NCI-H2196 (cell line): ENCODE measurements around the gene ATAD1.
"Not testable (repeated sequence)": the region's sequence is repeated elsewhere in the genome, so short reads cannot be mapped to it uniquely, and the experiment has no call there.

Source experiments
- DNase-seq: peaks from one replicate; lab custom pipeline; 2025; ENCODE audit not compliant: unreplicated experiment; lab: John Stamatoyannopoulos, UW

ATAD1 gene, protein sequence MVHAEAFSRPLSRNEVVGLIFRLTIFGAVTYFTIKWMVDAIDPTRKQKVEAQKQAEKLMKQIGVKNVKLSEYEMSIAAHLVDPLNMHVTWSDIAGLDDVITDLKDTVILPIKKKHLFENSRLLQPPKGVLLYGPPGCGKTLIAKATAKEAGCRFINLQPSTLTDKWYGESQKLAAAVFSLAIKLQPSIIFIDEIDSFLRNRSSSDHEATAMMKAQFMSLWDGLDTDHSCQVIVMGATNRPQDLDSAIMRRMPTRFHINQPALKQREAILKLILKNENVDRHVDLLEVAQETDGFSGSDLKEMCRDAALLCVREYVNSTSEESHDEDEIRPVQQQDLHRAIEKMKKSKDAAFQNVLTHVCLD

DNA sequence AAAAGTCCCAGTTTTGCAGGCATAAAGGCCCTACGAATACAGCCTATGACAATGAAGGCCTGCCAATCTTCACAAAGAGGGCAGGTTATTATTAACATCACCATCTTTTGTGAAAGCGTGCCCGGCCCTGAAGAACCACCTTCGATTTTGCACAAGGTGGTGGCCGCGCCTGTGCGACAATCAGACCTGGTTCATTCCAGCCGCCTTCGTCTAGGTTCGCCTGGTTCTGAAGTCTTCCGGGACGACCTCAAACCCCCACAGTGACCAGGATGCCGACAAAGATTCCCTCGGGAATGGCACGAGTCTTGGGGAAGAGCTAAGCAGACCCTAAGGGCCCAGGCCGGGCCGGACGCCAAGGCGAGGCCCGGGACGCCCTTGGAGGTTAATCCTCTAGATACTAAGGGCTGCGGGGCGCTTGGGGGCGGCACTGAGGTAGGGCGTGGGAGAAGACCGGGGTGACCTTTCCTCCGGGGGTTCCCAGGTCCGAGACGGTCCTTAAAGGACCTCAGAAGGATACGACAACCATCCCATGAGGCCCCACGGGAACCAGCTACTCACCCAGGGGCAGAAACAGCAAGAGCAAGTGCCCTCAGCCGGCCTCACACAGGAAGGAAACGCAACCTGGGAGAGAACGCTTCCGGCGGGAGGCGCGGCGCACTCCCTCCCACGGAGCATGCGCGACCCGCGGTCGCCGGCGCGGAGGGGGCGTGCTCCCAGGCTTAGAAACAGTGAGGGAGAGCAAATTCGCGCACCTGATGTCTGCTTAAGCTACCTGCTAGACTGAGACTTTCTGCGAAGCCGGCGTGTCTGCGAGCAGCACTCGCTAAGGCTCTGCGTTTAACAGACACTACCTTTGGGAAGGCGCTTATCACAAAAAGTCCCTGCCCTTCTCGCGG lies at the start of gene ATAD1:
Gene ATAD1 (minus strand): TSS at position 618 of the 896 bp plus-strand sequence. CDS start 3,627 bp downstream, outside the sequence.
- DNase-seq: peak; percentile 70

DNA sequence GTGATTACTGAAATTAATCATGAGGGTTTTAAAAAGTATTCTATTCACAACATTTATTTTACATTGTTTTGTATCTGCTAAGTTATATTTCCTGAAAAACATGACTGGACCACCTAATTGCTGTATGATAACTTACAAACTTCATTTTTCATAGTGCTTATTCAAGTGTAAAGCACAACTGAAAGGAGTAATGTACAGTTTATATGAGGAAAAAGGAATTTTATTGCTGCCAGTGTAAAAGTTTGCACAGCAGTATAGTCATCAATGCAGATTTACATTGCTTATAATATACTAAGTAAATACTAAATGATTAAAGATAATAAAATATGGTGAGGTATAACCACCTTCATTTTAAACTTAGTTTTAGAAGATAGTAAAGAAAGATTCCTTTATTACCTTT lies 49.4 kb upstream of the ATAD1 start:
- DNase-seq: no peak

DNA sequence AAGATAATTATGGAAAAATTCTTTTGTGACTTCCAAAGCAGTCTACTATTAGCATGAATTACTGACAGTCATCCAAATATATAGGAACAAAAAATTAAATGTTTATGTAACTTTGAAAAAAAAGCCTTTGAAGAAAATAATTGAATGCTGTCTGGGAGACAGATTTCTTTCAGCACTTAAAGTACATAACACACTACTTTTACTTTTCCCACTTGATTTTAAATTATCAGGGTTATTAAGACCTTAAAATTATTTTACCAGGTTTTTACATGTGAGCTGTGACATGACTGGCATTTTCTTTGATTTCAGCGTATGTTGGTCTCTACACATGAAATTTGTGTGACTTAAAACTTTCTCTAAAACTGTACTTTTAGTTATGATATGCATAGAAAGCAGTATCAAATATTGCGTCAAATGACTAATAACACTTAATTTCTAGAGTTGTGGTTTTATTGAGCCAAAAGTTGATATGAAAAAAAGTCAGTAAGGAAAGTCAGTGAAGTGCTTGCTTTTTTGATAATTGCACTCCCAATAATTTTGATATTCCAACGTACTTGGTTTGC lies 48.5 kb upstream of the ATAD1 start:
- DNase-seq: no peak

DNA sequence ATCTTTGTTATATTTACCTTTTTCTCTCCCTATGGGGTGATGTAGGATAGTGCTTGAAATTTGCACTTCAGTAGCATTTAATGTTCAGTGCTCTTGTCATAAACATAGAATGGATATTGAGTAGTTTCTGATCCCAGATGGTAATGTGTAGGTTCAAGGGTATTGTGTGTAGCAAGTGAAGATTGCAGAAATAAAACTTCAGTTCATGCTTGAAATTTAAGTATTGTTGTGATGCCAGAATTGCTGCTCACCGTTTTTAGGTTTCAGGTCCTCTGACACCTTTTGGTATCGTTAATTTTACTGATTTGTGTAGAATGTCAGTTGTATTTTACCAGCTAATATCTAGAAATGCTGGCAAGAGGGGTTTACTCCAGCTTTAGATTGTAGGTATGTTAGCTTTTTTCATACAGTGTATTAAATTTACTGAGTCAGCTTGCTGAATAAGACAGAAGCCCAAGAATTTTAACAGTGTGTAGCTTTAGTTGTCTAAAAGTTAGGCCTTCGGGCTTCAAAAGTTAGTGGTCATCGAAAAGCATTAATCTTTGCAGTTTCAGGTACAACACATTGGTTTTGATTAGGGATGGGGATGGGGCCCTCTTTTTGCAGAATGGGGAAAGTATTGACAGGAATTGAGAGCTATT lies 47.3 kb upstream of the ATAD1 start:
- DNase-seq: no peak

DNA sequence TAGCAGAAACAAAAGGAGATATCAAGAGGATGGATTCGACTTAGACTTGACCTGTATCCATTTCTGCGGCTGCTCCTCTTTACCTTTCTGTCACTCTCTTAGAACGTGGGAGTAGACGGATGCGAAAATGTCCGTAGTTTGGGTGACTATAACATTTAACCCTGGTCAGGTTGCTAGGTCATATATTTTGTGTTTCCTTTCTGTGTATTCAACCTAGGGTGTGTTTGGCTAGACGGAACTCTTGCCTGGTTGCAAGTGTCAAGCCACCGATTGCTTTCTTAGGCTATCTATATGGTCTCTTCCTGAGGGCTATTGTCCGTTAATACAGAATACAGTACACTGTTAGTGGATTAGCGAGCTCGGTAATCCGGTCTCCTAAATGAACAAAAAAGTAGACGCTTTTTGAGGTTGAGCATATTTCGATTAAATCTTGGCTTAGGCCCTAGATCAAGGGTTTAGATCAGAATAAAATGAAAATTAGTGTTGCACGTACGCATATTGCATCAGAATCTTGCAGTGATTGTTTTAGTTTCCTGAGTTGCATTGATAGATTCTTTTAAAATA lies 46.6 kb upstream of the ATAD1 start:
- no peak for DNase-seq

DNA sequence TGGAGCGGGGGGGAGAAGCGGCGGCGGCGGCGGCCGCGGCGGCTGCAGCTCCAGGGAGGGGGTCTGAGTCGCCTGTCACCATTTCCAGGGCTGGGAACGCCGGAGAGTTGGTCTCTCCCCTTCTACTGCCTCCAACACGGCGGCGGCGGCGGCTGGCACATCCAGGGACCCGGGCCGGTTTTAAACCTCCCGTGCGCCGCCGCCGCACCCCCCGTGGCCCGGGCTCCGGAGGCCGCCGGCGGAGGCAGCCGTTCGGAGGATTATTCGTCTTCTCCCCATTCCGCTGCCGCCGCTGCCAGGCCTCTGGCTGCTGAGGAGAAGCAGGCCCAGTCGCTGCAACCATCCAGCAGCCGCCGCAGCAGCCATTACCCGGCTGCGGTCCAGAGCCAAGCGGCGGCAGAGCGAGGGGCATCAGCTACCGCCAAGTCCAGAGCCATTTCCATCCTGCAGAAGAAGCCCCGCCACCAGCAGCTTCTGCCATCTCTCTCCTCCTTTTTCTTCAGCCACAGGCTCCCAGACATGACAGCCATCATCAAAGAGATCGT lies 46.0 kb upstream of the ATAD1 start:
- not testable (repeated sequence) for DNase-seq

DNA sequence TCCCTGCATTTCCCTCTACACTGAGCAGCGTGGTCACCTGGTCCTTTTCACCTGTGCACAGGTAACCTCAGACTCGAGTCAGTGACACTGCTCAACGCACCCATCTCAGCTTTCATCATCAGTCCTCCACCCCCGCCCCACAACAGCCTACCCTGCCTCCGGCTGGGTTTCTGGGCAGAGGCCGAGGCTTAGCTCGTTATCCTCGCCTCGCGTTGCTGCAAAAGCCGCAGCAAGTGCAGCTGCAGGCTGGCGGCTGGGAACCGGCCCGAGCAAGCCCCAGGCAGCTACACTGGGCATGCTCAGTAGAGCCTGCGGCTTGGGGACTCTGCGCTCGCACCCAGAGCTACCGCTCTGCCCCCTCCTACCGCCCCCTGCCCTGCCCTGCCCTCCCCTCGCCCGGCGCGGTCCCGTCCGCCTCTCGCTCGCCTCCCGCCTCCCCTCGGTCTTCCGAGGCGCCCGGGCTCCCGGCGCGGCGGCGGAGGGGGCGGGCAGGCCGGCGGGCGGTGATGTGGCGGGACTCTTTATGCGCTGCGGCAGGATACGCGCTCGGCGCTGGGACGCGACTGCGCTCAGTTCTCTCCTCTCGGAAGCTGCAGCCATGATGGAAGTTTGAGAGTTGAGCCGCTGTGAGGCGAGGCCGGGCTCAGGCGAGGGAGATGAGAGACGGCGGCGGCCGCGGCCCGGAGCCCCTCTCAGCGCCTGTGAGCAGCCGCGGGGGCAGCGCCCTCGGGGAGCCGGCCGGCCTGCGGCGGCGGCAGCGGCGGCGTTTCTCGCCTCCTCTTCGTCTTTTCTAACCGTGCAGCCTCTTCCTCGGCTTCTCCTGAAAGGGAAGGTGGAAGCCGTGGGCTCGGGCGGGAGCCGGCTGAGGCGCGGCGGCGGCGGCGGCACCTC lies 45.3 kb upstream of the ATAD1 start, which contains the start of the genes KLLN and PTEN:
Gene KLLN (minus strand): TSS at position 481 of the 891 bp plus-strand sequence. CDS start 1,046 bp downstream, outside the sequence.
Gene PTEN (plus strand): TSS at position 573 of the 891 bp plus-strand sequence. CDS start 845 bp downstream, outside the sequence.
- peak; percentile 74 for DNase-seq

DNA sequence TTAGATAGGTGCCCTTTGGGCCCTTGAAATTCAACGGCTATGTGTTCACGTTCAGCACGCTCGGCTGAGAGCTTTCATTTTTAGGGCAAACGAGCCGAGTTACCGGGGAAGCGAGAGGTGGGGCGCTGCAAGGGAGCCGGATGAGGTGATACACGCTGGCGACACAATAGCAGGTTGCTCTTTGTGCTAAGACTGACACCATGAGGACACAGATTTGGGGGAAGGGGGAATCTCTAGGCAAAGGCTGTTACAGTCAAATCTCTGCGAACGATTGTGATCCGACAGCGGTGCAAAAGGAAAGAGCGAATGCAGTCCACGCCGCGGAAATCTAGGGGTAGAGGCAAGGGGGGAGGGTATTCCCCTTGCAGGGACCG lies 44.6 kb upstream of the ATAD1 start:
- DNase-seq: peak; percentile 33

DNA sequence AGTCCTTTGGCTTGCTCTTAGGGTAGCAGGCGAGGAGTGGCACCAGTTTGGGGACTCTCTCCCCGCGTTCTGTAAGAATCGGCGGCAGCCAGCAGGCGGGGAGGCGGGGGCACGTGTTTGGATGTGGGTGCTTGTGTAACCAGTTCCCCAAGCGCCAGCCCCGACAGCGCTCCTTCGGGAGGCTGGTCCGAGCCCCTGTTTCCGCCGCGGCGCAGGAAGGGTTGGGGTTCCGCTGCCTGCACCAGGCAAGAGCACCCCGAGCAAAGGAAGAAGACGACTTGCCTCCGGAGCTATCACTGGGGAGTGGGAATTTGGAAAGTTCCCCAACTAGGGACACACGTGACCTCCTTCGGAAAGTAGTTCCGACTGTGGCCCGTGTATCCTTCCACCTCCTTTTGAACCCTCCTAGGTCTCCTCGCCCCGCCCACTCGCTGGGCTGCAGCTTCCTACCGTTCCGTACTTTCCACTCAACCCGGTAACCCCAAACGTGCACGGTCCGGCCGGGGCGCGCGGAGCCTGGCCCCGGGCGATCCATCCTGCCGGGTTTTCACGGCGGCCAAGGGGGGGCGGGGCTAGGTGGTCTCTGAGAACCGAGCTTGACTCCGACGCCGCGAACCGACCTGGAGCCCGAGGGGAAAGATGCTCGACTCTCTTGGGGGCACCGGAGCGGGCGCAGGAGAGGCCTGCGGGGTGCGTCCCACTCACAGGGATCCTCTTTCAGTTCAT lies 44.1 kb upstream of the ATAD1 start:
- DNase-seq: peak; percentile 33

DNA sequence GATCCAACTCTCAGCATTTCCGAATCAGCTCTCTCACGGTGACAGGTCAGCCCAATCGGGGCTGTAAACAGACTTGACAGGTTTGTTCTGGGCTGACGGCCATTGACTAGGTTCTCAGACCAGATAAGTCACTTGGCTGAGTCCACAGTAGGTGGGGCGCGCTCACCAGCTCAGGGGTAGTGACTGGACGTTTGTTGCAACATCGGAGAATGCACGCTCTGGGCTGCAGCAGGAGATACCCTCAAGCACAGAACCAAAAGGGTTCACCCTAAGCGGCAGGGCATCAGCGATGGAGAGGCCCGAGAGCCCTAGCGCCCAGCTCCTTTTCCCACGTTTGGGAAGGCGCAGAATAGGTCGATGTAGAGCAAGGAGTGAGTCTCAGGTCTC lies 43.5 kb upstream of the ATAD1 start:
- DNase-seq: no peak

DNA sequence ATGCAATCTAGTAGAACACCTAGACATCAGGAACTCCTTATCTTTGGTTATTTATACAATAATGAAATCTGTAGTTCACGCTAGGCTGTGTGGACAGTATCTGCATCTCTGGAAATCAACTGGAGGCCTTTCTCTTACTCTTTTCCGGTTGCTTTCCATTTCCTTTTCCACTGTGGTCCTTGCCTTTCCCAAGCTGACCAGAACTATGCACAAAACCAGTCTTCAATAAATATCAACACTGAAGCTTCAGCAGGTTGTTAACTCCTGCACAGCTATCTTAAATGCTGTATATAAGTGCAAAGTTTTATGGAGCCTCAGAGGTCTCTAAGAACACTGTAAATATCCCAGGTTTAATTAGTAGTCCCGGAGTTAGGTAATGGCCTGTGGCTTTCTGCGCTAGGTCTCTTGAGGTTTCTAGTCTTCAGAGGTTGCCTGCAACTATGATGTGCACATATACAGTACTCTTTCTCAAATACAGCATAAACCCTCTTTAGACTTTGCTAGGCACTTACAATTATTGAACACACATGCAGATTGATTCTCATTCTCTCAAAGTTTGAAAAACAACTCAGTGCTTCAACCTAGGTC lies 42.9 kb upstream of the ATAD1 start:
- DNase-seq: no peak

DNA sequence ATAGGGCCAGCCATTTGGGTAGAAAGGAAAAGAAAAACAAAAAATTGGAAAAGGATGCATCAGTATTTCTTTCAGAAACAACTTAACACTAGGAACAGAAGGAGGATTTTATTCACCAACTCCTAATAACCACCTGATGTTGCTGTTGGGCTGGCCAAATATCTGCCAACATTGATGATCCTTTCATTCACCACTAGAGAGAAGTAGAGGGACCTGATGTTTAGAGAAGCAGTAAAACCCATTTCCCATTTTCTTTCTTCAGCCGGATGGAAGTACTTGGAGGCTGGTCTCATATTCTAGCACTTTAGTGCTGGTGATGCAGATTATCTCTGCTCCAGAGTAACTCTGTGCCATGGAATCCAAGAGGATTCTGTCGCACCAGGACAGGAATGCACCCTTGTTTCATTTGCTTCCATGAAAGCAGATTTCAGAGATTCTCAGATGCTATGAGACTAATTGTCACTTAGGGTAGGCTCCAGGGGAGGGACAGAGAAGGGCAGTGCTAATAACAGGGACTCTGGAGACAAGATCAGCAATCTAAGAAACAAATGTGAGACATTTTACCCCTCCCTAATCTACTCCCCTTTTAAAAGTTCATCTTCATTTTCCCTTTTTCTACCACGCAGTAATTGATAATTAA lies 42.2 kb upstream of the ATAD1 start:
- DNase-seq: peak; percentile 48

DNA sequence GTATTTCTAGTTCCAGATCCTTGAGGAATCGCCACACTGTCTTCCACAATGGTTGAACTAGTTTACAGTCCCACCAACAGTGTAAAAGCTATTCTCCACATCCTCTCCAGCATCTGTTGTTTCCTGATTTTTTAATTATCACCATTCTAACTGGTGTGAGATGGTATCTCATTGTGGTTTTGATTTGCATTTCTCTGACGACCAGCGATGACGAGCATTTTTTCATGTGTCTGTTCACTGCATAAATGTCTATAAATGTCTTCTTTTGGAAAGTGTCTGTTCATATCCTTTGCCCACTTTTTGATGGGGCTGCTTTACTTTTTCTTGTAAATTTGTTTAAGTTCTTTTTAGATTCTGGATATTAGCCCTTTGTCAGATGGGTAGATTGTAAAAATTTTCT lies 37.6 kb upstream of the ATAD1 start:
- DNase-seq: not testable (repeated sequence)

DNA sequence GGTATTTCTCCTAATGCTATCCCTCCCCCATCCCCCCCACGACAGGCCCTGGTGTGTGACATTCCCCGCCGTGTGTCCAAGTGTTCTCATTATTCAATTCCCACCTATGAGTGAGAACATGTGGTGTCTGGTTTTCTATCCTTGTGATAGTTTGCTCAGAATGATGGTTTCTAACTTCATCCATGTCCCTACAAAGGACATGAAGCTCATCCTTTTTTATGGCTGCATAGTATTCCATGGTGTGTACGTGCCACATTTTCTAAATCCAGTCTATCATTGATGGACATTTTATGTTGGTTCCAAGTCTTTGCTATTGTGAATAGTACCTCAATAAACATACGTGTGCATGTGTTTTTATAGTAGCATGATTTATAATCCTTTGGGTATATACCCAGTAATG lies 37.2 kb upstream of the ATAD1 start:
- not testable (repeated sequence) for DNase-seq

DNA sequence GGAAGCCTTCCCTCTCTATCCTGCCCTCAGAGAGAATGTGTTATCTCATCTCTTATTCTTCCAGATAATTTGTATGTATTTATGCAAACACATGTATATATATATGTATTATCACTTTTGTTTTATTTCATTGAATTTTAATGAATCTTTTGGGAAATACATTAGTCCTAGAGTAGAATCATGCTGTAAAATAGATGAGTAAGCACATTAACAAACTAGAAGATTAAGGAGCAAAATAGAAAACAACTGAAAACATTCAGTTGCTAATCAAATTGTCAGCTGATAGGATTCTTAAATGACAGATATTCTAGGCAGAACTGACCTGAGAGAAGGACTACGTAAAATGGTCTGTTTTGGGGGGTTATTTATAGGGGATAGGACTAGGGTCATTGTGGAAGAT lies 34.1 kb upstream of the ATAD1 start:
- DNase-seq: no peak

DNA sequence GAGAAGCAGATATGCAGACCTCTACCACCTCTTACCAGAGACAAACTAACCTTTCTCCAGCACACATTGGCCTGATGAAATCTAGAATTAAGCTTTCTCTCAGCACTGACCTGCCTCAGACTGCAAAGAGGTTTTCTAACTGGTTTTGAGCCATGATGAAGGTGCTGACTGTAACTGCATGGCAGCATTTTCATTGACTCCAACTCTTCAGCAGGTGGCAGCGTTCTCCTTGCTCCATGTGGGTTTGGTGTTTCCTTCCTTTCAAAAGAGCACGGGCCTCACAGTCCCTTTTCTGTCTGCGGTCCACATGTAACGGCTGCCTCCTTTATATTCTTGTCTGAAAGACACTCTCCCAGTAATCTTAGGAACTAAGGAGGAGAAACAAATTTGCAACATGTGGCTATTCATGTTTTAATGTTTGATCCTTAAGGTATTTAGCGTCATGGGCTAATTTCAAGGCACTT lies 32.7 kb upstream of the ATAD1 start:
- peak; percentile 32 for DNase-seq

DNA sequence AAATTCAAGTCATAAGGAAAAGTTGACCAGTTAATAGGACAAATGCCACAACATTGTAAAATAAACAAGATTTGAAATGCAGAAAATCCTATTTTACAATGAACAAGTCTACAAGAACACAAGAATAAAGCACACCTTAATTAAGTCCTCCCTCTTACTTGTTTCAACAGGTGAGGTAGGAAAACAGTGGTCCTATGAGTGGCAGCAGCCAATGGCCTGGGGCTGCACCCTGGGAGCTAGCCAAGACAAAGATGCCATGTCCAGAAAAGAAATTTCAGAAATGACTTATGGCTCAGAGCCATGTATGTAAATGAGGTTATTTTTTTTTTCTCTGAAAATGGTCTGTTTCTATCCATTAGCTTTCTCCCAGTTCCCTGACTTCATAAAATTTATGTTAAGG lies 31.0 kb upstream of the ATAD1 start:
- DNase-seq: no peak

DNA sequence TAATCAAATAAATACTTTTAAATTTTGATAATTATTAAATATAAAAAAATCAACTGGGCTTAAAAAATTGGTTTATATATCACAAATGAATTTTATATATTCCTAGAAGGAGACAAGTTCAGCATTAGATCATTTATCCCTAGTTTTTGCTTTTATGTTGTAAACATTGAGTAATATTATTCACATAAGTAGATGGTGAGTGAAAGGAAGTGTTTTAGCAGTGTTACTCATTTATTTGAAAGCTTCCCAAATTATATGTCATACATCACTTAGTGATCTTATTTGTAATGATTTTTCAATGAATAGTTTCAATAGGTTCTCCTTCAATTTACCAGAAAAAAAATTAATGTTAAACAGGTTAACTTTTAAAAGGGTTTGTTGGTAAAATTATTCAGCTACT lies 29.5 kb upstream of the ATAD1 start:
- DNase-seq: no peak
